Endothelial cell of umbilical vein (primary cell): ENCODE results near the gene CHRNA5. TPM values are rescaled to one million over a fixed set of nuclear protein-coding genes. Genes with fewer than 3 reads are reported as not detected.

Source experiments
- BruUV-seq: library from RNA; stranded (reverse); fragments of 400-500 nt; replicated peaks from 2 replicates; lab custom pipeline; 2021; lab: Mats Ljungman, UMichigan
- CTCF ChIA-PET: fragments of 300-600, 350-600 bp; sonication (Branson Sonifier 250); formaldehyde crosslinking; loops from one replicate; lab custom pipeline; 2021; ENCODE audit warnings: antibody characterized with exemption, inconsistent platforms; lab: Charles Lee
- POLR2A ChIA-PET: fragments of 300-600, 350-600 bp; sonication (Branson Sonifier 250); formaldehyde crosslinking; loops from one replicate; lab custom pipeline; 2021; ENCODE audit warnings: antibody characterized with exemption, inconsistent platforms; lab: Charles Lee
- DNase-seq: peaks from one replicate; pipeline ENCODE4 v3.0.0-alpha.2; 2011; ENCODE audit warnings: low read depth, low spot score
- FAIRE-seq: peaks from 2 replicates; lab custom pipeline; 2011; peaks lifted over from hg19 to GRCh38; lab: Jason Lieb, UNC
- H2AFZ ChIP-seq: 2 replicates; pipeline ENCODE4 v1.6.0; 2012; ENCODE audit warnings: low read depth, low read length, control low read depth, inconsistent platforms
- H3K27ac ChIP-seq: 2 replicates; pipeline ENCODE4 v1.5.1; 2011; ENCODE audit warnings: low read depth, mild to moderate bottlenecking, control low read depth, low read length, moderate library complexity; ENCODE audit not compliant: insufficient read depth
- H3K27me3 ChIP-seq, 2 experiments: 2 replicates each; pipeline versions ENCODE4 v1.6.0 to v1.6.1; 2011; ENCODE audit warnings: low read length in 2 of 2, mixed read lengths in 1 of 2; ENCODE audit not compliant: control insufficient read depth in 2 of 2, insufficient read depth in 2 of 2
- H3K36me3 ChIP-seq, 2 experiments: 2 replicates in 1 of 2; 3 replicates in 1 of 2; pipeline ENCODE4 v1.5.1; 2011; ENCODE audit warnings: low read length in 2 of 2, mild to moderate bottlenecking in 1 of 2, moderate library complexity in 1 of 2; ENCODE audit not compliant: control insufficient read depth in 2 of 2, insufficient read depth in 2 of 2; ENCODE audit errors: extremely low read depth in 1 of 2
- H3K4me1 ChIP-seq: 3 replicates; pipeline ENCODE4 v1.5.1; 2011; ENCODE audit warnings: mild to moderate bottlenecking, low read length; ENCODE audit not compliant: control insufficient read depth, insufficient read depth; ENCODE audit errors: extremely low read depth
- H3K4me2 ChIP-seq: 2 replicates; pipeline ENCODE4 v1.6.1; 2011; ENCODE audit warnings: low read length, control low read depth, mixed read lengths; ENCODE audit not compliant: insufficient read depth
- H3K4me3 ChIP-seq, 3 experiments: fragments of 200-600 bp in 1 of 3; sonication (generic), shearing (Covaris generic) in 1 of 3; replicated peaks in 1 of 3; 2 replicates each; pipeline ENCODE4 v1.5.1; 2011 to 2016; ENCODE audit warnings: control low read depth in 3 of 3, low read length in 3 of 3, mild to moderate bottlenecking in 2 of 3, inconsistent platforms in 1 of 3, low read depth in 1 of 3, moderate library complexity in 1 of 3; ENCODE audit not compliant: insufficient read depth in 1 of 3
- H3K79me2 ChIP-seq: 2 replicates; pipeline ENCODE4 v1.6.0; 2012; ENCODE audit warnings: low read length, inconsistent platforms; ENCODE audit not compliant: control insufficient read depth, insufficient read depth
- H3K9ac ChIP-seq: replicated peaks from 2 replicates; pipeline ENCODE3; 2011; ENCODE audit warnings: low read length, control low read depth; ENCODE audit not compliant: insufficient read depth; ENCODE audit errors: extremely low read depth
- H3K9me1 ChIP-seq: replicated peaks from 3 replicates; pipeline ENCODE4 v1.6.0; 2011; ENCODE audit warnings: mild to moderate bottlenecking, low read length; ENCODE audit not compliant: control insufficient read depth, insufficient read depth; ENCODE audit errors: extremely low read depth
- H3K9me3 ChIP-seq: replicated peaks from 2 replicates; pipeline ENCODE4 v1.5.1; 2012; ENCODE audit warnings: low read length, inconsistent platforms; ENCODE audit not compliant: control insufficient read depth, insufficient read depth
- H4K20me1 ChIP-seq: replicated peaks from 2 replicates; pipeline ENCODE3; 2011; ENCODE audit warnings: mild to moderate bottlenecking, low read length; ENCODE audit not compliant: control insufficient read depth, insufficient read depth; ENCODE audit errors: extremely low read depth
- EZH2 ChIP-seq: IDR thresholded peaks from 2 replicates; pipeline ENCODE4 v1.6.1; 2012; ENCODE audit warnings: borderline replicate concordance, low read depth, mild to moderate bottlenecking, moderate library complexity, low read length, inconsistent platforms; ENCODE audit not compliant: severe bottlenecking
- FOS ChIP-seq: IDR thresholded peaks from 2 replicates; pipeline ENCODE4 v1.6.1; 2011; ENCODE audit warnings: mild to moderate bottlenecking, low read length, moderate library complexity, borderline replicate concordance; ENCODE audit not compliant: insufficient read depth
- GATA2 ChIP-seq: IDR thresholded peaks from 2 replicates; pipeline ENCODE4 v1.7.0; 2011; ENCODE audit warnings: low read depth, mild to moderate bottlenecking, moderate library complexity, mixed read lengths, low read length; ENCODE audit not compliant: insufficient read length, insufficient read depth
- JUN ChIP-seq: IDR thresholded peaks from 2 replicates; pipeline ENCODE4 v1.6.1; 2011; ENCODE audit warnings: borderline replicate concordance, low read depth; ENCODE audit not compliant: insufficient read length, insufficient read depth
- MAX ChIP-seq: IDR thresholded peaks from 2 replicates; pipeline ENCODE4 v1.6.1; 2011; ENCODE audit not compliant: insufficient read depth, insufficient read length
- MYC ChIP-seq: IDR thresholded peaks from one replicate; pipeline ENCODE4 v1.6.1; 2011; ENCODE audit warnings: mild to moderate bottlenecking, low read depth, low read length
- POLR2A ChIP-seq: IDR thresholded peaks from 2 replicates; pipeline ENCODE4 v1.6.1; 2012; ENCODE audit warnings: low read depth, mild to moderate bottlenecking, control low read depth, low read length
- POLR2AphosphoS5 ChIP-seq: IDR thresholded peaks from 2 replicates; pipeline ENCODE4 v1.6.1; 2012; ENCODE audit warnings: low read depth, mild to moderate bottlenecking, control low read depth, low read length, moderate library complexity; ENCODE audit not compliant: insufficient read depth
- dilution Hi-C: fragments of 300-500 bp; cut with MboI; formaldehyde crosslinking; loops from one replicate; pipeline ENCODE4 v1.15.0; 2019; ENCODE audit warnings: low sequenced_read_pairs; ENCODE audit not compliant: extremely low pct_ligation_motif_present
- intact Hi-C: fragments of 100-400 bp; cut with micrococcal nuclease; formaldehyde crosslinking; loops from one replicate; pipeline ENCODE4 v1.10.0; 2022
- polyA plus RNA-seq, 4 experiments: library from polyadenylated mRNA; depleted of rRNA in 3 of 4; stranded (reverse) in 3 of 4; unstranded in 1 of 4; fragments of >200 nt; gene quantifications; 2 replicates each; pipeline versions ENCODE4 v1.2.1 to v1.2.3, GENCODE V29; 2011 to 2012; ENCODE audit warnings: missing spikeins in 1 of 4
- total RNA-seq: library from RNA; stranded (reverse); gene quantifications from 2 replicates; pipeline ENCODE4 v1.2.3, GENCODE V29; 2021
- TF ChIP-seq, protein P1 (sequence below), 2 donors: IDR thresholded peaks; 1 replicate in 1 of 2; 2 replicates in 1 of 2; pipeline ENCODE4 v1.5.1; 2011; ENCODE audit warnings: low read length in 2 of 2, mild to moderate bottlenecking in 2 of 2, moderate library complexity in 2 of 2, control low read depth in 1 of 2, inconsistent platforms in 1 of 2, low read depth in 1 of 2; ENCODE audit not compliant: insufficient read depth in 1 of 2; ENCODE audit errors: extremely low read depth in 1 of 2

The CHRNA5 gene
- total and polyA plus RNA-seq, 2 donors (not counting 3 experiments of a cell fraction or from before 2014, with no cell fraction given): 6.4 to 12.7 TPM

DNA sequence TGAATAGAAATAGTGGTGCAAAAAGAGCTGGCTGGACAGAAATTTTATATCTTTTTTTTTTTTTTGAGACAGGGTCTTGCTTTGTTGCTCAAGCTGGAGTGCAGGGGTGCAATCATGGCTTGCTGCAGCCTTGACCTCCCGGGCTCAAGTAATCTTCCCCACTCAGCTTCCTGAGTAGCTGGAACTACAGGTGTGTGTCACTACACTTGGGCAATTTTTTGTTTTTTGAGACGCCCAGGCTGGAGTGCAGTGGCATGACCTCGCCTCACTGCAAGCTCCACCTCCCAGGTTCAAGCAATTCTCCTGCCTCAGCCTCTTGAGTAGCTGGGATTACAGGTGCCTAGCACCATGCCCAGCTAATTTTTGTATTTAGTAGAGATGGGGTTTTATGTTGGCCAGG, 33.0 kb downstream of the CHRNA5 start:
- TF ChIP-seq JUN (no peak), POLR2A (no peak), POLR2AphosphoS5 (no peak), EZH2 (no peak), MYC (no peak), MAX (no peak), GATA2 (no peak), FOS (no peak)
- TF ChIP-seq, protein P1, sequence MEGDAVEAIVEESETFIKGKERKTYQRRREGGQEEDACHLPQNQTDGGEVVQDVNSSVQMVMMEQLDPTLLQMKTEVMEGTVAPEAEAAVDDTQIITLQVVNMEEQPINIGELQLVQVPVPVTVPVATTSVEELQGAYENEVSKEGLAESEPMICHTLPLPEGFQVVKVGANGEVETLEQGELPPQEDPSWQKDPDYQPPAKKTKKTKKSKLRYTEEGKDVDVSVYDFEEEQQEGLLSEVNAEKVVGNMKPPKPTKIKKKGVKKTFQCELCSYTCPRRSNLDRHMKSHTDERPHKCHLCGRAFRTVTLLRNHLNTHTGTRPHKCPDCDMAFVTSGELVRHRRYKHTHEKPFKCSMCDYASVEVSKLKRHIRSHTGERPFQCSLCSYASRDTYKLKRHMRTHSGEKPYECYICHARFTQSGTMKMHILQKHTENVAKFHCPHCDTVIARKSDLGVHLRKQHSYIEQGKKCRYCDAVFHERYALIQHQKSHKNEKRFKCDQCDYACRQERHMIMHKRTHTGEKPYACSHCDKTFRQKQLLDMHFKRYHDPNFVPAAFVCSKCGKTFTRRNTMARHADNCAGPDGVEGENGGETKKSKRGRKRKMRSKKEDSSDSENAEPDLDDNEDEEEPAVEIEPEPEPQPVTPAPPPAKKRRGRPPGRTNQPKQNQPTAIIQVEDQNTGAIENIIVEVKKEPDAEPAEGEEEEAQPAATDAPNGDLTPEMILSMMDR (IDR thresholded peaks at IDR 0.05; ENCODE audit: extremely low read depth in 1 of 2, insufficient read depth in 1 of 2, low read depth in 1 of 2, low read length in 2 of 2): no peak
- H4K20me1 ChIP-seq: no peaks in the 10 kb centered on the region
- no peaks in the 10 kb centered on the region for H3K9me1 ChIP-seq
- DNase-seq (no peak), FAIRE-seq (no peak)
- no peaks in the 10 kb centered on the region for H3K36me3 ChIP-seq
- ChIA-PET POLR2A (interaction anchor here (0.7 kb wide), 1 partner anchor 172 kb away, joined by 4 read pairs; no protein-coding TSS in a partner anchor), CTCF (no interaction called here)
- no peak overlapping the region for H3K9ac ChIP-seq
- no peak overlapping the region for H2AFZ ChIP-seq
- no TSS peak for BruUV-seq
- no peaks in the 10 kb centered on the region for H3K79me2 ChIP-seq
- dilution Hi-C loops: no loop called here
- H3K9me3 ChIP-seq: no peaks in the 10 kb centered on the region
- no peak overlapping the region for H3K4me3 ChIP-seq
- H3K4me1 ChIP-seq: no peaks in the 10 kb centered on the region
- H3K4me2 ChIP-seq: no peak overlapping the region
- no peaks in the 10 kb centered on the region for H3K27me3 ChIP-seq
- intact Hi-C loops: no loop called here
- H3K27ac ChIP-seq: no peak overlapping the region
